Embryonic facial prominence (tissue), 1 donor: ENCODE results near the gene CCDC69.
"Not testable (repeated sequence)": the region's sequence is repeated elsewhere in the genome, so short reads cannot be mapped to it uniquely, and the experiment has no call there.

Source experiments
- DNase-seq: peaks from one replicate; pipeline ENCODE4 v3.0.0-alpha.2; 2016; ENCODE audit errors: extremely low spot score

The CCDC69 gene

GRCh38 chr5:151245680-151246219, 21.9 kb upstream of the CCDC69 start:
- no peak for DNase-seq

DNA sequence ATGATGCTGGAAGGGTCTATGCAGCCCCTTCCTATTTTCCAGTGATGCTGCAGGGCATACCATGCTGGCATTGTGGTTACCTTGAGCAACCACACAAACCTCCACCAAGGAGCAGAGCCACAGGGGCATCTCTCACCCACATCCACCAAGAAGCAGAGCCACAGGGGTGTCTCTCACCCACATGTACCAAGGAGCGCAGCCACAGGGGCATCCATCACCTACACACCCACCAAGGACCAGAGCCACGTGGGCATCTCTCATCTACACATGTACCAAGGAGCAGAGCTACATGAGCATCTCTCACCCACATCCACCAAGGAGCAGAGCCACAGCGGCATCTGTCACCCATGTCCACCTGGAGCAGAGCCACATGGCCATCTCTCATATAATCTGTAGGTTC, 20.3 kb upstream of the CCDC69 start:
- no peak for DNase-seq

GRCh38 chr5:151243564-151243963, 19.7 kb upstream of the CCDC69 start:
- DNase-seq, result no peak

DNA sequence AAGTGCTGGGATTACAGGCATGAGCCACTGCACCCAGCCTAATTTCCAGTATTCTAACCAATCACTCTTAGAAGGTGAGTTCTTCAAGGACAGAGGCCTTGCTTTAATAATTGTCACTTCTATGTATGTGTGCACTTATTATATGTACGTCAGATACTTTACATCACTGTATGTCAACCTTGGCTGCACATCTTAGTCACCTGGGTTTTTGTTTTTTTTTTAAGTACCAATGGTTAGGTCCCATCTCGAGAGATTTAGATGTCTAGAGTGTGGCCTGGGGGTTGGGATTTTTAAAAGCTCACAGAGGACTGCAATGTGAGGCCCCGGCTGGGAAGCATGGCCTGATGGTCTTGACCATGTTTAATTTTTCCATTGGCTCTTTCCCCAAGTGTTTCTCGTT, 19.2 kb upstream of the CCDC69 start:
- no peak for DNase-seq

DNA sequence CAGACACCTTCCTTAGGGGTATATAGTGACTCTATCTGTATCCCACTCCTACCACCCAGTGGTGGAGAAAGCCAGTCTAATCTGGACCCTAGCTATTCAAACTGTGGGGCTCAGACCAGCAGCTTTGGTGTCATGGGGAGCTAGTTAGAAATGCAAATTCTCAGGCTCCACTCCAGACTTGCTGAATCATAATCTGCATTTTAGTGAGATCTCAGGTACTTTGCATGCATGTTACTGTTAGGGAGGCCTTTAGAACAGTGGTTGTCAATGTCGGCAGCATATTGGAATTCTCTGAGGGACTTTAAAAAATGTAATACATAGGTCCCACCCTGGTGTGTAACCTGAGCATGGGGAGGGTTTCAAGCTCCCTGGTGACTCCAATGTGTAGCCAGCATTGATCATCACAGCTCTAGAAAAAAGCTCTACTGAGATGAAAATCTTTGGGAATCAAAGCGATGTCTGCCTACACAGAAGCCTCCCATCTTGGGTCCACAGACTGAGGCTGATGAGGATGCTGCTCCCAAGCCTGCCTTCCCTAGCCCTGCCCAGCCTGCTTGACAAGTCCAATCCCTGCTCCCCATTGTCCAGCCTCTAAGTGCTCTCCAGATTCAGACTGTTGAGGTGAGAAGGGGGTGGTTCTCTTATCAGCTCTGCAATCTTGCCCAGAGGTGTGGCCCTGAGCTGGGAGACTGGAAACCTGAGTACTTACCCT, 17.2 kb upstream of the CCDC69 start:
- no peak for DNase-seq

DNA sequence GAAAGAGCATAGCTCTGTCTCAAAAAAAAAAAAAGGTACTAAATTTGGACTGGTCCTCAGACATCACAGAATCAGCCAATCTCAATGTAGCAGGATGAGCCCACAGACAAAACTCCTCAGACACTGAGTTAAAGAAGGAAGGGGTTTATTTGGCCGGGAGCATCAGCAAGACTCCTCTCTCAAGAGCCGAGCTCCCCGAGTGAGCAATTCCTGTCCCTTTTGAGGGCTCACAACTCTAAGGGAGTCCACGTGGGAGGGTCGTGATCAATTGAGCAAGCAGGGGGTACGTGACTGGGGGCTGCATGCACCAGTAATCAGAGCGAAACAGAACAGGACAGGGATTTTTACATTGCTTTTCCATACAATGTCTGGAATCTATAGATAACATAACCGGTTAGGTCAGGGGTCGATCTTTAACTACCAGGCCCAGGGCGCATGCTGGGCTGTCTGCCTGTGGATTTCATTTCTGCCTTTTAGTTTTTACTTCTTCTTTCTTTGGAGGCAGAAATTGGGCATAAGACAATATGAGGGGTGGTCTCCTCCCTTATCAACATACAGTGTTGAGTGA, 16.5 kb upstream of the CCDC69 start:
- not testable (repeated sequence) for DNase-seq

- no peak for DNase-seq
These were observed 15.5 kb upstream of the CCDC69 start for GRCh38 chr5:151239237-151239861.

- DNase-seq, result no peak
These were observed 14.4 kb upstream of the CCDC69 start for GRCh38 chr5:151238303-151238741.

DNA sequence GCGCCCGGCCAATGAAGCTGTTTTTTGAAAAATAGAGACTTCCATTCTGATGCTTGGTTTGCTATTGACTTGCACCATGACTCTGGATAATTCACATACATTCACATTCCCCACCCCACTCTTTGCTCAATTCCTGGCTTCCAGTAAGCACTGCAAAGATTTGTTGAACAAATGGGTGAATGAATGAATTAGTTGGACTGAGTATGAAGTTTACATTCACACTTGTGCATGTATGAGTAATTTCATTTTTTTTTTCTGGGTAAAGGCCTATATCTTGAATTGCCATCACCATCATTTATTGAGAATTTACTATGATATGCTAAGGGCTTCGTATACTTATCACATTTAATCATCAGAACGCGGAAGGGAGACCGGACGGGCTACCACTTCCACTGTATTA, 13.8 kb upstream of the CCDC69 start:
- DNase-seq, result no peak

- no peak for DNase-seq
These were observed 13.0 kb upstream of the CCDC69 start for GRCh38 chr5:151236888-151237287.

DNA sequence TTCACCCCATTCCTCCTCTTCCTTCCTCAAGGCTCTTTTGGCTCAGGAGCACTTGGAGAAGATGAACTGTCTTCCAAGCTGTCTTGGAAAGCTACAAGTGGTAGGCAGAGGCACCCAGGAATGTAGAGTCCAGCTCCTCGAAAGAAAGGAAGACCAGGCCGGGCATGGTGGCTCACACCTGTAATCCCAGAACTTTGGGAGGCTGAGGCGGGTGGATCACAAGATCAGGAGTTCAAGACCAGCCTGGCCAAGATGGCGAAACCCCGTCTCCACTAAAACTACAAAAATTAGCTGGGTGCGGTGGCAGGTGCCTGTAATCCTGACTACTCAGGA, 11.3 kb upstream of the CCDC69 start:
- DNase-seq, result not testable (repeated sequence)

GRCh38 chr5:151234476-151235238, 10.8 kb upstream of the CCDC69 start:
- DNase-seq, result no peak

GRCh38 chr5:151233616-151234085, 9.8 kb upstream of the CCDC69 start:
- DNase-seq, result no peak

DNA sequence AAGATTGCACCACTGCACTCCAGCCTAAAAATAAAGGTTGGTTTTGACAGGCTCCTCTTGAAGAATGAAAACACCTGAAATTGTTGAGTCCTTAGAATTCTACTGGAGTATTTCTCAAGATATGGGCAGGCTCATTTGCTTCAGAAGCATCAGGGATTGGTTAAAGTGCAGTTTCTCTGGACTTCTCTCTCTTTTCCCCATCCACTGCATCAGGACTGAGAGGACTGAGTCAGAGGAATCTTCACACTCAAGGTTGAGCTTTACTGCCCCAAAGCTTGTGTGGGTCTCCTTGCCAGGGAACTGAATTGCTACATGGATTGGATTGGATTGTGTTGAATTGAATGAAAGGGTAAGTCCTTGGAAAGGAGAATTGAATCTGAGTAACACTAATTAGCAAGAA, 7.5 kb upstream of the CCDC69 start:
- DNase-seq, result no peak

DNA sequence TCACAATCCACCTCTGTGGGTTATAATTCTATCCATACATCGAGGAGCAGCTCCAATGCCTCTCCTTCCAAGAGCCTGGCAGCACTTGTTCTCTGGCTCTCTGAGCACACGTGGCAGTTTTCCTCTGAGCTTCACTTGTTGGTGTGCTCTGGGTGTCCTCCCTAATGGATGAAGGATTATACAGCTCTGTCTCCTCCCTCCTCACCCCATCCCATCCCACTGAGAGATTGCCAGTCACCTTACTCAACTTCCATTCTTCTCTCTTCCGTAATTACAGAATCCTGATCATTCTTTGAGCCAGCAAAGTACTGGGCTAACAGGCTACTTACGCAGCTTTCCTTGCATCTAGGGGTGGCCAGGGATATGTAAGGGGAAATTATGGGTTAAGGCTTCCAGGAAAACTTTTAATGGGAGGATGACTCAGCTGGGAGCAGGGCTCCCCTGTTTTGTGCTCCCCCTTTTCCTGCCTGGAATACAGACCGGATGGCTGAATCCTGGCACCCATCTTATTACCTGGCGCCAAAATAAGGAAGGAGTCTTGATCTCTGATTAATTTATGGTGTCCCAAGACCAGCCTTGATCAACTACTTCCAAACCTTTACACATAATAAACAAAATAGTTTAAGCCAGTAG, 6.3 kb upstream of the CCDC69 start:
- no peak for DNase-seq

GRCh38 chr5:151228986-151229385, 5.1 kb upstream of the CCDC69 start:
- DNase-seq, result no peak

DNA sequence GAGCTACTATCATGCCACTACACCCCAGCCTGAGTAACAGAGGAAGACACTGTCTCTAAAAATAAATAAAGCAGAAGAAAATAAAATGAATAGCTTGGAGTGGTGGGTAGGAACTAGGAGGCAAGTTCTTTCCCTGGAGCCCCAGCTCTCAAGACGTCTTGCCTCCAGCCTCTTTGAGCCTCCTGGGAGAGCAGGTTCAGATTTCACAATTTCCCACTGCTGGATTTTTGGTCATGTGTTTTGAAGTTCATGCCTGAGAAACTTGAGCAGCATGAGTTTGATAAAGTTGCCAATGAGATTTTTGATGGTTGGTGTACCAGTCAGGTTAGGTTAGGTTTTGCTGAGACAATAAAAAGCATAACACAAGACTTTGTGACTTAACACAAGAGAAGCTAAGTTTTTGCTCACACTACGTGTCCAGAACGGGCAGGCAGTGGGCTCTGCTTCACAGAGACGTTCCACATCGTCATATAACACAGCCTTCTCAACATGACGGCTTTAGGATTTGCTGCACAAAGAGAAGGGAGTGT, 4.1 kb upstream of the CCDC69 start:
- no peak for DNase-seq

- no peak for DNase-seq
These were observed 1.6 kb upstream of the CCDC69 start for GRCh38 chr5:151225475-151225874.

- no peak for DNase-seq
These were observed 1.2 kb upstream of the CCDC69 start for GRCh38 chr5:151225071-151225470.

GRCh38 chr5:151224372-151224771, 480 bp upstream of the CCDC69 start:
- no peak for DNase-seq

DNA sequence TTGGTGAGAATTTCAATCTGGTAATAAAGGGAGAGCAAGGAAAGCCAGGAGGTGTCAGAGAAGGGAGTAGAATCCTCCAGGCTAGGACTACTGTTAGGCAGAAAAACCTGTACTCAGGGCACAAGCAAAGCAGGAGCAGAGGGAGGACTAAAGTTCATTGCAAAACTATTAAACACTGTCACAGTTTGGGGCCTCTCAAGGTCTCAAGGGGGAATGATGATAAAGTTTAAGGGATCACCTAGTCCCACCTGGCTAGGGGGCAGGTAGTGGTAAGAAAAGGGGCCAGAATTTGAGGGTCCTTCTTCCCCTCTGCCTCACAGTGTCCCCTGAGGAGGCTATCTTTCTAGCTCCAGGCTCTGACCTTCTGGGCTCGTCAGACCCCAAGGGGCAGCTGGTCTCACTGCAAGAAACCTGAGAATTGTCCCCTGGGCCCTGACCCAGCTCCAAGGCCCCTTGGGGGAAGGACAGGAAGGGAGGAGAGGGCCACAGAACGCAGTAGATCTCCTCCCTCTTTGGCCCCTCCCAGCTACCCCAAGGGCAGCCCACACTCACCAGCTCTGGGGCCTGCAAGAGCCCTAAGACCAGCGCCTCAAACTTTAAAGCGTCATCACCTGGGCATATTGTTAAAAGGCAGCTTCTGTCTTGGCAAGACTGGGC, 974 bp downstream of the CCDC69 start:
- DNase-seq, result no peak
